HG03097 (cell line): ENCODE results near the gene HRAS.

Experiments
- ATAC-seq: cut with Tn5 transposase; IDR thresholded peaks from one replicate; pipeline ENCODE4 v1.9.1; 2021; ENCODE audit not compliant: unreplicated experiment, low FRiP score

The HRAS gene

DNA sequence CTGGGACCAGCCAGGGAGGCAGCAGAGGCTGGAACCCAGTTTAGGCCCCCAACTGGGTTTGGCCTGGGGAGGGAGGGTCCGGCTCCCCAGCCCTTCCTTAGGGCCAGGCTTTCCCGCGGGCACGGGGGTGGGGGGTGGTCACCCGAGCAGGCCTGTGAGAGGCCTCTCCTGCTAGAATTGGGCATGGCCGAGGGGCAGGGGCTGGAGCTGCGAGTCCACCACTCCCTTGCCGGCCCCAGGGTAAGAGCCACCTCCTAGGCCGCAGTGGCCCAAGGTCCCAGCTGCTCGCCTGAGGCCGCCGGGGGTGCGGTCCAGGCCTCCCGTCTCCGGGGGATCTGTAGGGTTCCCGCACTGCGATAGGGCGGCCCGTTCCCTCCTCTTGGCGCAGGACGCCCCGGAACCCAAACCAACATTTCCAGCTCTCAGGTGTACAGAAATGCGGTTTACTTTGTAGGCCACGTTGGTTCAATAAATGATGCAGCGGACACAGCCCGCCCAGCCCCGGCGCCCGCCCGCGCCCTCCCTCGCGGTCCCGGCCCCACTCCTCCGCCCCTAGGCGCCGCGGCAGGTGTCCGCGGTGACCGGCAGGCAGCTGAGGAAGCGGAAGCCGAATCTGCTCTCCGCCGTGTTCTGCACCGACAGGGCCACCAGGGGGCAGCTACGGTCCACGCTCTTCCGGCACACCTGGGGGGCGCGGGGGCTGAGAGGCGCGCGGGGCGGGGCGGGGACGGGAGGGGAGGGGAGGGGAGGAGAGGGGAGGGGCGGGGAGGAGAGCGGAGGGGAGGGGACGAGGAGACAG lies 19.3 kb upstream of the HRAS start:
- no peak for ATAC-seq

DNA sequence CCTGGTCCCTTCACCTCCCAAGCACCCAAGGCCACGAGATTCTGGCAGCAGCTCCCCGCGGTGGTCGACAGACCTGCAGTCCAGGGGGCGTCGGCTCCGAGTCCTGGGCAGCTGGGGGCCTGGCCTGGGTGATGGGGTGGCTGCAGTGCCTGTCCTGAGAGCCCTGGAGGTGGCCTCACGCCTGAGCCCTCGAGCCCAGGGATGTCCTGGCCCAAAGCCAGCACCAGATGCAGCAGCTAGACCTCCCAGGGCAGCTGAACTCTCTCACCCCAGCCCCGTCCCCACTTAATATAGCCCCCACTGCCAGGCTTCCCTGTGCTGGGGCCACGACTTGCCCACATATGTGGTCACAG lies 18.6 kb upstream of the HRAS start:
- ATAC-seq = no peak

DNA sequence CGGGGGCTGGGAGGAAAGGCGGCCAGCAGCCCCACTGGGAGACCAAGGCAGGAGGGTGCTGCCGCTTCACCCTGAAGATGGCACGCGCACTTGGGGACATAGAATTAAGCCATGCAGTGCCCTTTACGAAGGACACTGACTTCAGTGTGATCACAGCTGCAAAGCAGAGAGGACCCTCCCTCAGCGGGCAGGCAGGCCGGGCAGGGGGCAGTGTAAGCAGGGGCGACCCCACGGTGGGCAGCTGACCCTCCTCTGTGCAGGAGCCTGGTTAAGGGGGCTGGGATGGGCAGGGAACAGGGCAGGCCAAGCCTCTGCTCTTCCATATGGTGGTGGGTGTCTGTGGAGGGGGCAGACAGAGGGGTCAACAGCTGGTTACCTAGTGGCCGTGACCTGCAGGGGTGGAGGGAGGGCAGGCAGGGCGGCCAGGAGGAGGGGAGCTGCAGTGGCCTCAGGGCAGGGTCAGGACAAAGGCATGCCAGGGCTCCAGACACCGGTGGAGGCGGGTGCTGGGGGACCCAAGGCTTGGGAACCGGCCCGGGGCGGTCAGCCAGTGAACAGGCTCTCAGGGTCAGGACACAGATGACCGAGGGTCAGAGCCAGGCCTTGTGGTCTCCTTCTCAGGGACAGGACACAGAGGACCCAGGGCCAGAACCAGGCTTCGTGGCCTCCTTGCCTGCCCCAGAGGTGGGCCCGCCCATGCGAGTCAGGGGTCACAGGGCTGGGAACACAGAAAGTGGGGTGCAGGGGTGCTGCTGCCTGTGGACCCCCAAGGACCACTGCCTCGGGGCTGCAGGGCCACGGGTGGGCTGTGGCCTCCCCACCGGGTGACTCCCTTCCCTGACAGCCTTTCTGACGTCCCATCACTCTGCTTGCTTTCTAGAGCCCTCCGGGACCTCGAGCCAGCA lies 18.0 kb upstream of the HRAS start:
- no peak for ATAC-seq

DNA sequence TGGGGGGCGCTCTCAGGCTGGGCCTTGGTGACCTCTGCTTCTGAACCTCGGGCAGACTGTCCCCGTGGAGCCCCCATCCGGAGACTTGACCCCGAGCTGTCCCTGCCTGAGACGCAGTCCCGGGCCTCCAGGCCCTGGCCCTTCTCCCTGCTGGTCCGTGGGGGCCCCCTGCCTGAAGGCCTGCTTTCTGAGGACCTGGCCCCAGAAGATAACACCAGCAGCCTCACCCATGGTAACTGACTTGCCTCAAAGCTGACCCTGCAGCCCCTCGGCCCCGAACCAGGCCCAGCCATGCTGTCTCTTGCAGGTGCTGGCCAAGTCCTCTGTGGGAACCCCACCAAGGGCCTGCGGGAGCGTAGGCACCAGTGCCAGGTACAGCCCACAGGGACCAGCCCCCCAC lies 16.2 kb upstream of the HRAS start:
- ATAC-seq = no peak

DNA sequence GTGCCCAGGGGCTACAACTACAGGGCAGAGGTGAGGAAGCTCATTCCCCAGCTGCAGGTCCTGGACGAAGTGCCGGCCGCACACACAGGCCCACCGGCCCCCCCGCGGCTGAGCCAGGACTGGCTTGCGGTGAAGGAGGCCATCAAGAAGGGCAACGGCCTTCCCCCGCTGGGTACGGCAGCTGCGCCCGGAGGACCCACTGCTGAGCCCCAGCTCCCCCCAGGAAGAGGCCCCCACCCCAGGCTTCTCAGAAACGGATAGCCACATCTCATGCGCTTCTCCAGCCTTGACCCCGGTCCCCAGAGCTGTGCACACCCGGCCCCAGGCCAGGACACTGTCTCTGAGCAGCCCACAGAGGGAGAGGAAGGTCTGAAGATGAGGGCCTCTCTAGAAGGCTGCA lies 15.8 kb upstream of the HRAS start:
- ATAC-seq = no peak

DNA sequence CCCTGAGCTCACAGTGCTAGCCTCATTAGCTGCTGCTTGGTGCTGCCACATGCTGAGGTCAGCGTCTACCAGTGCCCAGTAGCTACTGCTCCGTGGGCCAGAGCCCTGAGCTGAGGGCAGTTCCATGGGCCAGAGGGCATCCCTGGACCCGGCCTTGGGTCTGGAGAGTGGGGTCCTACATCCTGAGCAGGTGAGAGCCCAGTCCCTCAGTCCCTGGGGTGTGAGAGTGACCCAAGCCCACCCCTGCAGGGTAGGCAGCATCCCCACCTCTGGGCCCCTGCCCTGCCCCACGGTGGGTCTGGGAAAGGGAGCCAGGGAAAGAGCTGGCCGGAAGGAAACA lies 15.3 kb upstream of the HRAS start:
- no peak for ATAC-seq

DNA sequence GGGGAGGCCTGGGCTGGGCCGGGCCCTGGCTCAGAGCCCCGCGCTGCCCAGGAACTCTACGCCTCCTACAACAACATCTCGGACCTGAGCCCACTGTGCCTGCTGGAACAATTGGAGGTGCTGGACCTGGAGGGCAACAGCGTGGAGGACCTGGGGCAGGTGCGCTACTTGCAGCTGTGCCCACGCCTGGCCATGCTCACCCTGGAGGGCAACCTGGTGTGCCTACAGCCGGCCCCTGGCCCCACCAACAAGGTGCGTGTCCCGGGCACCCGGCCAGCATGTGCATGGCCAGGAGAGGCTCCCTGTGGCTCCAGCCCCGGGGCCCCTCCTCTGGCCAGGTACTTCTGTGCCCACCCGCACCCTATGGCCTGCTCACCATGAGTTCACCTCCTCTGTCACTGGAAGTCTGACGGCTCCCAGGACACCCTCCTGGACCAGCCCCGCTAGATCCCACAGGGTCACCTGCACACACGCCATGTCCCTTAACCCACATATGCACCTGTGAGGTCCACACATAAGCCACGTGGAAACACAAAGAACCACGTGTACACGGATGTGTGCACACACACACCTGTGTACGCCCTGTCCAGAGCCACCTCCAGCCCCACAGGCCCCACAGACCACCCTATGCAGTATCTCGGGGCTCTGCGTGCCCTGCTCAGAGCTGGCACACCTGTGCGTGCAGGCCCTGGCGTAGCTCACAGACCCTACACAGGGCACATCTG lies 14.8 kb upstream of the HRAS start:
- ATAC-seq = no peak

DNA sequence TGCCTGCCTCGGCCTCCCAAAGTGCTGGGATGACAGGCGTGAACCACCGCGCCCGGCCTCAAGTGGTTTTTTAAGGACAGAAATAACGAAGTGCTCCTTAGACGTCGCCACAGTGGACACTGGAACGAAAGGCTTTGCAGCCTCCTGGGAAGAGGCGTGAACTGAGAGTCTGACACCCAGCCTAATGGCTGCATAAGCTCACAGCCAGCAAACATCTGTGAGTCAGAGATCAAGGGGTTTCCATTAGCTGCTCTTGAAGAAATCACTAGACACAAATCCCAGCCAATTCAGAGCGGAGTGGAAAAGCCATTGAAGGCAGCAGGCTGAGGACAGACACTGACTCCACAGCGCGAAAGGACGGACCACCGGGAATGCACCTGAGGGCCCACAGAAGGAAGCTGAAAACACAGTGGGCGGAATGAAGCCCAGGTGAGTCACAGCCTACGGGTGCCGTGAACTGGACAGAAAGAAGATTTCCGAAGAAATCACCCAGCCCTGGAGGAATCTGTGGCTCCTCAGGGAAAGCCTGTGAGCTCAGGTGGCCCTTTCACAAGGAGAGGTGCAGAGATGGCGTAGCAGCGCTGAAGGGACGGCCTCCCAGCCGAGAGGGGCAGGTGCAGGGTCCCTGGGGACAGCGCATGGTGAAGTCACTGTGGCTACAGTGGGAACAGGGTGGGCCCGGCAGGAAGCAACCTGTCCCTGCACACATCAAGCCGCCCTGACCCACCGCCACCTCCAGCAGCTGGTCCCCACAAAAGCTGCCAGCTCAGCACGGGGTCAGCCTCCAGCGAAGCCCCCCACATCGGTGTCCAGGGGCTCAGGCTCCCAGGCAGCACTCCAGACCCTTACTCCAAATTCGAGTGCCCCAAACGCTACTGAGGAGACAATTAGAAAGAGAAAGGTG lies 13.6 kb upstream of the HRAS start:
- no peak for ATAC-seq

DNA sequence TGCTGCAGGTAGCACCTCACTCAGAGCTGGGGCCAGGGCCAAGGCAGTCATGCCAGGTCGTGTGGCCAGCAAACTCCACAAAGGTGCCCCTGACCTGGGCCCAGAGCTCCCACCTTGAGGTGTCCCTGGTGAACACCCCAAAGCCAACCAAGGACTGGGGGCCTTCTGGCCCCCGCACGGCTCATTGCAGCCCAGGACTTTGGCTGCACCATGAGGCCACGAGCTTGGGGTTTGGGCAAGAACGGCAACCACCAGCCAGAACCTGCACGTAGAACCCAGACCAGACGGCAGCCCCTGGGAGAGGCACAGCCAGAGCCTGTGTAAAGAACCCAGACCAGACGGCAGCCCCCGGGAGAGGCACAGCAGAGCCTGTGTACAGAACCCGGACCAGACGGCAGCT lies 9.8 kb upstream of the HRAS start:
- no peak for ATAC-seq

DNA sequence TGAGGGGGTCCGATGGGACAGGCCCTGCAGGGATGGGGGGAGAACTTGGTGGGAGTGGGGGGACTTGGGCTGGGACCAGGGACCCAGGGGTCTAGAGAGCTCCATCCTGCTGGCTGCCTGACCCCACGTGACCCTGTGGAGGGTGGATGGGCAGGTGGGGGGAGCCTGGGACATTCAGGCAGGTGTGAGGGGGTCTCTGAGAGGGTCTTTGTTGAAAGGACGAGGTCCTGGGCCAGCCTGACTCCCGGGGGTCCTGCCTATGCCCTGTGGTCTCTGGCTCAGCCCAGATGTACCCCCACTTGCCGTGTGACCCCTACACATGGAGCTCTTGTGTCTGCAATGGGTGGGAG lies 9.4 kb upstream of the HRAS start:
- no peak for ATAC-seq

DNA sequence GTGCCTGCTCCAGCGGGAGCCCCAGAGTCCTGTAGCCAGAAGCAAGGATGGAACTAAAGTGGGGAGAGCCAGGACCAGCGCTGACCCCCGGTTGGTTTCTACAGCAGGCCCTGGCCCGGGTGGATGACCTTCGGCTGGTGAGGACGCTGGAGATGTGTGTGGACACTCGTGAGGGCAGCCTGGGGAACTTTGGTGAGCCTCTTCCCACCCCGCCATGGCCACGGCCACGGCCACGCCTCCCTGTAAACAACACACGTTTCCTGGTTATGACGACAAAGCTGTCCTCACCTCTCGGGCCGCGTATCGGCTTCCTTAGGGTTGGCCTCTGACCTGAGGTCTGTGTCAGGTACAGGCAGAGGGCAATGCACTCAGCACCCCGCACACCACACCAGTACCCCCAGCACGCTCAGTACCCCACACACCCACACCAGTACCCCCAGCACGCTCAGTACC lies 6.1 kb upstream of the HRAS start:
- no peak for ATAC-seq

DNA sequence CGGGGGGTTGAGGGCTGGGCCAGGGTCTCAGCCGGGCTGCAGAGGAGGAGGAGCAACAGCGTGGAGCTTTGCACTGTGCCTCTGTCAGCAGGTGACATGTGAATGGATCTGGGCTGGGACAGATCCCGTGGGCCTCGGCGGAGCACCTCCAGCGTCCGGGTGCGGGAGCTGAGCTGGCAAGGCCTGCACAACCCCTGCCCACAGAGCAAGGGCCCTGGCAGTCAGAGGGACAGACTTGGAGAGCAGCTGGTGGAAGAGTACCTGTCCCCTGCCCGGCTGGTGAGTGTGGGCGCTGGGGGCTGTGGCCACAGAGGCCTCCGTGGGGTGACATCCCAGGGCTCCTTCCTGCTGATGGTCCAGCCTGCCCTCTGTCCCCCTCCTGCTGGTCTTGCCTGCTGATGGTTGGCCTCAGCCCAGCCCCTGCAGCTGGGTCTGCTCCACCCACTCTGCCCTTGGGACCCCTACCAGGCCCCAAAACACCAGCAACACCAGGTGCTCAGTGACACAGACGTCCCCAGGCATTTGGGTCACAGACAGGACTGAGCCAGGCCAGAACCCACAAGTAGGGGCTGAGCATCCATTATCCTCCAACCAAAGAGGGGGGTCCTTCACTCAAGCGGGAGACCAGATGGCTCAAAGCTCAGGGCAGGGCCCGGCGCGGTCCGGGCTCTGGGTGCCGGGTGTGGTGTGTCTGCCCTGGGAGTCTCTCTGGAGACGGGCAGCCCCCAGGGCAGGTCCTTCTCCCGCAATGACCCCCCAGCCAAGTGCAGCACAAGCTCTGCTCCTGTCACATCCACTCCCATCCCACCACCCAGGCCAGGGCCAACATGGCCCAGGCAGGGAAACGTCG lies 5.4 kb upstream of the HRAS start:
- ATAC-seq = no peak

DNA sequence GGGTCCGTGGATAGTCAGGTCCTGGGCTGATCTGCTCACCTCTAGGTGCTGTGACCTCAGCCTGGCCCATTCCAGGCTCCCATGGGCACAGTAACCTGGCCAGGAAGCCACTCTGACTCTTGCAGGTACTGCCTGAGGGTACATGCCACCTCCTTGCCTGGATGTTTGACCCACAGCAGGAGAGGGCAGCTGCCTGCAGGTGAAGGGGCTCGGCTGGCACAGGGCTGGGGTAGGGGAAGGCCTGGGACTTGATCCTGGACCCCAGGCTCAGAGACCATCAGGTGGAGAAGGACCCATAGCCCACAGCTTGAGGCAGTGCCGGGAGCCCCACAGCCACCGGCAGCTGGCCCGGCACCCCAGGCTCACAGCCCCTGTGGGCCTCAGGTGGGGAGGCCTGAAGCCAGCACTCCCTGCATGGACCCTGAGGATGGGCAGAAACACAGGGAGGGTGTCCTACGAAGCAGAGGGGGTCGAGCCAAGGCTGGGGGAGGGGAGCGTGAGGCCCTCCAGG lies 4.7 kb upstream of the HRAS start:
- ATAC-seq = no peak

DNA sequence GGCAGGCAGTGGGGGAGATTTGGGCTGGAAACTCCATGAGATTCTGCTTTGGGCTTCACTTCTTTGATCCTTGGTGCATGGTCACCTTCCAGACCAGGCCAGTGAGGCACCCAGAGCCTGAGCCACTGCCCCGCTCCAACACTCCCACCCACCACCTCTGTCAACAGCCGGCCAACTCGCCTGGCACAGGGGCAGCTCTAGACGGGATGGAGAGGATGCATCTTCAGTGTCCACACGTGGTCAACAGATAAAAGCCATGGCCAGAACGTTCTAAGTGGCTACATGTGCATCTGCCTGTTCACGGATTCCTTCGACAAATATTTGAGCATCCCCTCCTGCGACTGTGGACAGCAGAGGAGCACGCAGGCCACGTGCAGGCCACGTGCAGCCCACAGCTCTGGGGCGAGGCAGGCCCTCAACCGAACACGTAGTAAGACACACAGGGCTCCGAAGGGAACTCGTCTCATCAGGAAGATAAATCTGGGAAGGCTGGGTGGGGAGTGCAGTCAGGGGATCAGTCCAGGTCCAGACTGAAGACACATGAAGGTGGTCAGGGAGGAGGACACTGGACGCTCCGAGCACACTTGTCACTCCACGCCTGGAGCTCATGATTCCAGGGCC lies 3.2 kb upstream of the HRAS start:
- ATAC-seq = no peak

DNA sequence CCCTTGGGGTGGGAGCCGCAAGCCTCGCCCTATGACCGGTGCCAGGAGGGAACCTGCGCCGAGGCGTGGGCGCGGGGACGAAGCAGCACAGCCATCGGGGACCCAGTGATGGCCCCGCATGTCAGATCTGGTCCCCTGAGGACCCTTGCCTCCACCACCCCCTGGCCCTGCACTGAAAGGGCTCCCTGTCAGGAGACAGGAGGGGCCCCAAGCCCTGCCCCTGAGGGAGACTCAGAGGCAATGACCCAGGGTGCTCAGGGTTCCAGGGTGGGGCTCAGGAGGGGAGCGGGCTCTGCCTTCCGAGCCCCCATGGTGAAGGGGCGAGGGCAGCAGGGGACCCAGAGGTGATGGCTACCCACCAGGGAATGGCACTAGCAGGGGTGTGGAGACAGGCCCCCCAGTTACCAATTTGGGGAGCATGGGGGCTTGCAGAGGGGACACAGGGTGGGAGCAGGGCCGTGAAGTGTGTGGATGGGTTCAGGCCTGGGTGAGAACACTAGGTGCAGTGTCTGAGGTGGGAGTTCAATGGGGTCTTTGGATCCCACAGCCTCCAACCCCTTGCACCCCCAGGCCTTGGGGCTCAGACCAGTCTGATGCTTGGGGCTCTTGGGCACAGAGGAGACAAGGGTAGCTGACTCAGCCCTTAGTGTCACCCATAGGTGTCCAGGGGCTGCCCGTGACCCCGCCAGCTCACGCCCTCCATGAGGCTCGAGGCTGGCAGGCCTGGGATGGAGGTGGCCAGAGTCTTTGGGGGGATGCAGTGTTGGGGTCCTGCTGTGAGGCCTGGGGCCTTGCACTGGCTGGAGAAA lies 2.5 kb upstream of the HRAS start:
- no peak for ATAC-seq

DNA sequence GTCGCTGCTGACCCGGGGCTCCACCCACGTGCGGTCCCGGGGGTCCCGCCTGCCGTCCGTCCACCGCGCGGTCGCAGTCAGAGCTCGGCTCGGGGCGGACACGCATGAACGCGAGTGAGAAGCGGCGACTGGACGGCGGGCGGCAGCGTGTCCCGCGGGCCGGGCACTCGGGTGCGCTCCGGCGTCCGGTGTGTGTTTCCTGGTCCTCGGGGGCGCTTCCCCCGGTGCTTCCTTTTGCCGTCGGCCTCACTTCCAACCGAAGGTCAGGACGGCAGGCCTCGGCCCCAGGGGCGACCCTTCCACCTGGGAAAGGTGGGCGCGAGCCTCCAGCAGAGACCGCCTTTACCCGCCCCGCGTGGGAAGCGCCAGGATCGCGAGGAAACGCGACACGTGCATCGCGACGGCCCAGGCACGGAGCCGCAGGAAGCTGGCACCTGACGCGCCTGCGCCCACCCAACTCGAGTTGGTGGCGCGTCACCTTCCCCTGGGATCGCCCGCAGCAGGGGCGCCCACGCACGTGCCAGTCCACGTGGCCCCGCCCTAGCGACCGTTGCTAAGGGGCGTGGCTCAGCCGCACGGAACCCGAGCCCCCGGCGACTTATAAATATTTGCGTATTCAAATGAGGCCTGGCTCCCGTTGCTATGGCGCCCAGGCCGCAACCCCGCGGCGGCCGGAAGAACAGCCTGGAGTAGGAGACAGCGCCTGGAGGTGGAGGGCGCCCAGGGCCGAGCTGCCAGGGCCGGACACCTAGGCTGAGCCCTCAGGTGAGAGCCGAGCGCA lies 1.7 kb upstream of the HRAS start, which contains the start of gene LRRC56:
Gene LRRC56 (plus strand): TSS at position 687 of the 781 bp plus-strand sequence. CDS start 3,158 bp downstream, outside the sequence.
- peak; percentile 35 for ATAC-seq

DNA sequence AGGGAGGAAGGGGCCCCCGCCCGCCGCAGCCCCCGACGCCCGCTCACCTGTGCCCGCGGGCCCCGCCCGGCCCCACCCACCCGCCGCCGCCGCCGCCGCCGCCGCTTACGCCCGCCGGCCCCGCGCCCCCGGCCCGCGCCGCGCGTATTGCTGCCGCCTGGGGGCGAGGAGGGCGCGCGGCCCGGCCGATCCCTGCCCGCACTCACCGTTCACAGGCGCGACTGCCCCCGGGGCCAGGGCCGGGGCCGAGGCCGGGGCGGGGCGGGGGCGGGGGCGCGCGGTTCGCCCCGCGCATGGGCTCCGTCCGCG lies 212 bp downstream of the HRAS start:
- no peak for ATAC-seq
